Breast epithelium (tissue), 3 donors: ENCODE measurements around the gene EFNA5.

Source experiments
- CTCF ChIP-seq, 3 donors: fragments of 450-650 bp; IDR thresholded peaks; one replicate each; pipeline ENCODE4 v1.5.1; 2016 to 2017; ENCODE audit warnings: antibody characterized with exemption in 3 of 3, mild to moderate bottlenecking in 3 of 3, moderate library complexity in 3 of 3
- POLR2AphosphoS5 ChIP-seq, 3 donors: sonication (generic); formaldehyde crosslinking; IDR thresholded peaks; one replicate each; pipeline ENCODE4 v1.6.1; 2017; ENCODE audit warnings: antibody characterized with exemption in 3 of 3

GRCh38 chr5:107418902-107419301, 251.8 kb downstream of the EFNA5 start:
- TF ChIP-seq CTCF (IDR thresholded peaks at IDR 0.05): no peak
- TF ChIP-seq POLR2AphosphoS5 (IDR thresholded peaks at IDR 0.05): no peak
